Heart left ventricle (tissue), 13 donors: ENCODE data around the gene CD2BP2.

Source experiments
- CTCF ChIP-seq, 12 donors: fragments of 200-600 bp; sonication (generic) in 4 of 12; IDR thresholded peaks; one replicate each; pipeline versions ENCODE4 v1.5.0 to v1.8.0; 2018 to 2022; ENCODE audit warnings: antibody characterized with exemption in 12 of 12, mild to moderate bottlenecking in 5 of 12
- POLR2A ChIP-seq, 2 donors: fragments of 450-650 bp; IDR thresholded peaks; one replicate each; pipeline ENCODE4 v1.6.1; 2017; ENCODE audit warnings: antibody characterized with exemption in 2 of 2, mild to moderate bottlenecking in 2 of 2, moderate library complexity in 2 of 2
- donor health status: ischemic (EF 13 %, LVEDD 7.1; RV severe dilation, severe dysfunction).
- donor health status: DM: no; HTN: yes; CAD: no.
- donor health status: DM: no; HTN: no; CAD: no.
- donor health status: ischemic (EF 25% LVEDD 6.9; RV normal size, moderate dysfunction).
- donor health status: ischemic (EF 25% LVEDD 5.7; RV mildly dilated, moderate dysfunction).
- donor health status: ischemic (EF 35%, LVEDD 5.7; RV mildly dilated, moderate dysfunction).
- donor health status: nonischemic (EF 11% LVEDD 7.7; RV severe dilation, severe dysfunction).
- donor health status: DM: yes; HTN: yes; CAD: no.
- donor health status: PGD.
- donor health status: ischemic (EF 29% LVEDD 5.4; RV normal size, mild dysfunction).
- donor health status: nonischemic (EF 23%, LVEDD 6.1; RV moderate dilation, normal function).

- TF ChIP-seq CTCF (IDR thresholded peaks at IDR 0.05) (no peak), POLR2A (IDR thresholded peaks at IDR 0.05) (no peak)
These were observed 823 bp upstream of the CD2BP2 start for GRCh38 chr16:30355954-30356308.
